HuH-7 (cell line): ENCODE measurements around the gene PRKCA.

Source experiments
- DNase-seq: peaks from one replicate; pipeline ENCODE4 v3.0.0; 2011; ENCODE audit warnings: low spot score

The PRKCA gene

DNA sequence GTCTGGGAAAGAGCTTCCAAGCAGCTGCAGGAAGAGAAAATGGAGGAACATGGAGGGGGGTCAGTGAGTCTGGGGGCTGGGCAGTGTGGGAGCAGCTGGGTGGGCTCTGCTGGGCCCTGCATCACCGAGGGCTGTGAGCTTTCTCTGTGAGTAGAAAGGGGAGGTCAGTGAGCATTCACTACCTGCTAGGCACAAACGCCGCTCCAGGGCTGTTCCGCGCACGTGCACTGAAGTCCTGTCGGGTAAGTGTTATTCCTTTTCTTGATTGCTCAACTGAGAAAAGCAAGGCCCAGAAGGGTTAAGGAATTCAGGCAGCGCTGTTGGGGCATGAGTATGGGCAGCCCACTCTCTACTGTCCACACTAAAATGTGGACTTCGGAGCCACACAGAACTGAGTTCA is 537.2 kb downstream of the PRKCA start:
- no peak for DNase-seq

DNA sequence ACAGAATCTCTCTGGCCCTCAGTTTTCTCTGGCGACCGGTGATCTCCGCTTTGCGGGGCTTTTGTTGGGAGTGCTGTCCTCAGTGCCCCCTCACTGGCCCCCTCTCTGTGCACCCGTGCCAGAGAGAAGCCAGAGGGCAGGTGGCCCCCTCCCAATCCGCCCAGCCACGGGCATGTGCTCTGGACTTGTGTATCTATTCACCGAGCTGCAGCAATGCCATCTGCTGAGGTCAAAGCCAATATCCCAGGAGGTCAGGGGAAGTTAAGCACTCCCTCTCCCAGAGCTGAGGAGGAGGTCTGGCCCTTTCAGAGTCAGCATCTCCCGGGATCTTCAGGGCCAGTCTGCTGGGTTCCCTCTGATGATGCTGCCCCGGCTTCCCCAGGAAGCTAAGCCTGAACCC is 537.6 kb downstream of the PRKCA start:
- DNase-seq = no peak

DNA sequence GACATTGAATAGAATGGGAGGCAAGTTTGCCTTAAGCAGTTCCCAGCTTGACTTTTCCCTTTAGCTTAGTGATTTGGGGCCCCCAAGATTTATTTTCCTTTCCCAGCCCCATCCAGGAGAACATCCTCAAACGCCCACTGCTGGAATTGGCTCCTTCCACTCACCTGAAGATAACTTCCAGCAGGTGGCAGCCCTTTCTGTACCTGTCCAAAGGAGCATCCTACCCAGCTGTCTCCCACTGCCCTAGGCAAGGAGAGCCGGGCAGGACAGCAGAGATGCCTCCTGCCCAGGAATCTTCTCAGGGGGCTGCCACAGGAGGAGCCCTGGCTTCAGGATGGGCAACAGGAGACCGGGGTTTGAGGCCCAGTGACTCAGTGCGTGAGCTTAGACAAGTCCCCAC is 538.9 kb downstream of the PRKCA start:
- no peak for DNase-seq

DNA sequence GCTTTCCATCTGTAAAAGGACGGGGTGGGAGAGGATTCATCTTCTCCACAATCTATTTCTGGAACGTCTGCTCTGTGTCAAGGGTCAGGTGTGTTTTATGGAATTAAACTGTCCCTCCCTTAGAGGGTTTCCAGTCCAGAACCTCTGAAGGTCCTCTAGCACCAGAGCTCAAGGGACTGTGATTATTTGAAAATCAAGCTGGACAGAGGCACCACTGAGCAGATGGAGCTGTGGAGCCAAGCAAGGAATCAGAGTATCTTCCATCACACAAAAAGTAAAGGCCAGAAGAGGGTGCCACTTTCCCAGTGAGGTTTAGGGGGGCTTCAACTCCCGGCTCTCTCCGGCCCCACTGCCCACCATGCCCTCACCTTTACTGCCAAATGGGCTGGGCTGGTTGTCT is 539.3 kb downstream of the PRKCA start:
- no peak for DNase-seq

DNA sequence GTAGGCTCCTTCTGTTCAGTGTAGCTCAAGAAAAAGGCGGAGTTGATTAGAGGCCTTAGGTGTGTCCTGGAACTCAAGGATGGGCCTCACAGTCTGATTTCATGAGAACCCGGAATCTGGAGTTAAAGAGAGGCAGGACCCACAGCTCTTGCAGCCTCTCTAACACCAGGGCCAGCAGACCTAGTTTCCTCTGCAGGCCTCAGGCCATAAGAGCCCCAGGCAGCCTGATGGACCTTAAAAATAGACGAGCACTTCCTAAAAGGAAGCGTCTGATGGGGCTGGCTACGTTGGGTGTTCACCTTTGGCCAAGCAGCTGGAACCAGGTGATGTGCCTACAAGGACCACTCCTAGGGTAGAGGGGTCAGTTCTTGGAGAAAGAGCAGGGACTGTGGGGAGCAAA is 540.1 kb downstream of the PRKCA start:
- DNase-seq = no peak

DNA sequence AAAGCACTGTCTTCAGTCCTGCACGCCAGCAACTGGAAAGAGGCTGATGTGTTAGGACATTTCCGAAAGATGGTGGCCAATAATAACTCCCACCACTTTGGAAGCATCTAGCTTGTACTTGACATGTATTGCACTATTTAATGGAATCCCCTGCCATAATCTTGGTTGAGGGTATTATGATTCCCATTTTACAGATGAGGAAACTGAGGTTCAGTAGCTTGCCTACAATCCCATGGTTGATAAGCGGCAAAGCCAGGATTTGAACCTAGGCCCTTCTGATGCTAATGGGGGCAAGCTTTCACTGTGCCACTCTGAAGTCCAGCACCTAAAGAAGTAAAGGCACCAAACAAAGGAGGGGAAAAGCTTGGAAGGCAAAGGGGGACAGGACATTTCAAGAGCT is 540.5 kb downstream of the PRKCA start:
- DNase-seq = no peak

DNA sequence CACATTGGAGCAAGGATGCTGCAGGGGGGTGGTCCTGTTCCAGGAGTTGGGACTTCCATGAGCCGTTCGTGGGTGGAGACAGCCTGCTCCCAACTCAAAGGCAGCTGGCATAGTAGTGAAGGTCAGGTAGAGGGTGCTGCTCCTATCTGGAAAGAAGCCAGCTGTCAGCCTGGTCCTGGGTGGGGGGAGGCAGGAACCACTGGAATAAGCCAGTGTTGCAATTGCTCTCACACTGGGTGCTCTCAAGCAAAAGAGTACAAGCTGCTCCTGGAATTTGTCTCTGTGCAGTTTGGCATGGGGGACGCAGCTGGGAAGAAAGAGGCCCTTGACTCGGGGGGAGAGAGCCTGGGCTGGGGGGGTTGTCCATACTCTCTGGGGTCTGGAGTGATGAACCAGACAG is 541.2 kb downstream of the PRKCA start:
- DNase-seq = no peak

DNA sequence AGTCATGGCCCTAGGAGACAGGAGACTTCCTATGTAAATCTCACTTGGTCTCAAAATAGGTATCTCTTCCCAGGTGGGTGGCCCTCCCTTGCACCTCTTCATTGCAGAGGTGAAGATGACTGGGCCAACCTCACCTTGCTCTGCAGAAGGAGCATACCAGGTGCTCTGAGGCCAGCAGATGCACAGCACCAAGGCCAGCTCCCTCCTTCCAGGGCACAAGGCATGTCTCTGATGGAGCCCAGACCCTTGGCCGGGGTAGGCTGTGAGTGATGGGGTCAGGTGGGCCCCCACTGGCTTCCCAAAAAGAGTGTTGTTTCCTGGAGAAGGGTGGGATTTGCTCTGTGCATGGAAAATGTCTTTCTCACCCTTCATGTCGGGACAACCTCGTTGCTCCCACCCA is 545.3 kb downstream of the PRKCA start:
- no peak for DNase-seq

DNA sequence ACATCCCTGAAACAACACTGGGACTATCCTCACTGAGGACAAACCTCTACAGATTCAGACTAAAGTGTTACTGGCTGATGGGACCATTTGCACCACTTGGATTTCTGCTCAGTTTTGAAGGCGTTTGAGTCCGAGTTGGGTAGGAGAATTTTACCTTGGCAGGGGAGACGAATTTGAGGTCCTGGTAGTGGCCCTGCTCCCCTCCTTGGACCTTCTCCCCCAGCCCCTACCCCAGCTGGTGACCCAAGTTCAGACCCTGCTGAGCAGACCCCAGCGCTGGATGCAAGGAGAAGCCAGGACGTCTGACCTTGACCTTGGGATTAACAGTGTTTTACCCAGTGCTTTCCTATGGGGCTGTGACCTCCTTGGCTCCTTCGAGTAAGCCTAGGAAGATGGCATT is 546.1 kb downstream of the PRKCA start:
- no peak for DNase-seq

DNA sequence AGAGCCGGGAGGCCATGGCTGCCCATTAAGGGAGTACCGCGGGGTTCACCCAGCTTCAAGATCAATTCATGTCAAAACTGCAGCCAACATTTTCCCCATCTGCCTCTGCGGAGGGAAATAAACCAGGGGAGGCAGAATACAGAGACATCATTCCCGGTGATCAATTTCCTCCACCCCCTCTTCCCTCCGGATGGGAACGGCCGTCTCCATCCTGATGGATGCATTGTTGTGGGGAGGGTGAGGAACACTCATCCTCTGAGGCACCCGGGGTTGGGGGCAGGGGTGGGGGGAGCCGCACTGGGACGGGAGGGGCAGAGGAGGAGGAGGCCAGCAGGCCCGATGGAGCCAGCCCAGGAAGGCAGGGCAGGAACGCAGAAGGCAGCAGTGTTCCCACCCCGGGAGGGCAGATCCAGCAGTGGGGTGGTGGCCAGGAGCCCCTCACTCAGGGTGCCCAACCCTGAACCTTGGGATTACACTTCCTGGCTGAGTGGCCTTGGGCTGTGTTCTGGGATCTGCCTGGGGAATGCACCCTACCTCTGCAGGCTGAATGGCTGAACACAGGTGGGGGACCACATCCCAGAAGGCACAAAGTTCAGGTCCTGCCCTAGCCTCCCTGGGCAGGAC is 546.7 kb downstream of the PRKCA start:
- no peak for DNase-seq

DNA sequence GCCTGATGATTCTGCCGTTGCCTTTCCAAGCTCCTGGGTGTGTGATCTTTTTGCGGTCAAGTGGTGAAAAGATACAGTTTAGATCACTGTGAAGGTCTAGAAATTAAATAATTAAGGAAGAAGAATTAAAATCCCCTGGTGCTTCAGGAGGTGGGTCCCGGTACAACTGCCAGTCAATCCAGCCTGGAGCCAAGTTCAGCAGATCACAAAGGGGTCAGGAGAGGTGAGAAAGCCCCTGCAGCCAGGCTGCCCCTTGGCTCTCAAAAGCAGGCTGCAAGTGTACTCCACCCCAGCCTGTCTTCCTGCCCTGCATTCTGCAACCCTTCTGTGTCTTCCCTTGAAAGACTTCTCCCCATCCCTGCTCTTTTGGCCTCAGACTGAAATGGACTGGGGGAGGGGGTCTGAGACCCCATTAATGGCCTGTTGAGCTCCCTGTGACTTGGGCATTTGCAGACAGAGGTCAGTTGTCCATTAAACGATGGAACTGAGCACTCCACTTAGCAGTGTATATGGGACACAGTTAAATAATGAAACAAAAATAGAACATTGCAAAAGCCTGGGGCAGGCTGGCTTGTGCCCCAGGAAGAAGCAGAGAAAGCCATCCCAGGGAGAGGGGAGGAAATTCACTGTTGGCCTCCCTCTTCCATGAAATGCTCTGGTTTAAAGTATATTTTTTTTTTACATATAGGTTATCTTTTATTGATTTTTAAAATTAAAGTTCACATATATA is 547.6 kb downstream of the PRKCA start:
- no peak for DNase-seq

DNA sequence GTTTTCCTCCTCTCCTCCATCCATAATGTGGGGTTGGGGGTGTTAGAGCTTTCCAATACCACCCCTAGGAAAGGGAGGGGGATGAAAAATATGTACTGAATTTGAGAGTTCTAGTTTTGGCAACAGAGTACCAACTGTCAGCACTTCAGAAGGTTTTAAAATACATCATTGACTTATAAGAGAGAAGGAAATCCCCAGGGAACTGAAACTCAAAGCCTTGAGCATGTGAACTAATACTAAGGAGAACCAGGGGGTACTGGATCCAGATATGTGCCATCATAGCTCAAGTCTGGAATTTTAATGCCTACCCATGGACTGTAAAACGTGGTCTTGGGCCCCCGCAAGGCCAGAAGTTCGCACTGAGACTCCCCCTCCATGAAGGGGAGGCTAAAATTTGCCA is 548.3 kb downstream of the PRKCA start:
- DNase-seq = no peak

DNA sequence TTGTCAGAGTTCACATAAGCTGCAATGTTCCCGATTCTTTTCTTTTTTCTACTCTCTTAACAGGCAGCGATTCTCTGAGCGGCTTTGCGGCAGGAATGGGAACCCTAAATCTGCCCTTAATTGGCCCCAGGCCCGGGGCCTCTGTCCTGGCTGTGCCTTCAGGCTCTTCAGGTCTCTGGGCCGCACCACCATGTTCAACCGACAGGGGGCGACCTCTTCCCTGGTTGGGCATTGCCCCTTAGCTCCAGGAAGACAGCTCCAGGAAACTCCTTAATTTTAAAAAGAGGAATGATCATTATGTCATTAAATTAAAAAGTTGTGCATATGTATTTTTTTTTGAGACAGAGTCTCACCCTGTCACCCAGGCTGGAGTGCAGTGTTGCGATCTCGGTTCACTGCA is 552.8 kb downstream of the PRKCA start:
- DNase-seq = peak; percentile 44

DNA sequence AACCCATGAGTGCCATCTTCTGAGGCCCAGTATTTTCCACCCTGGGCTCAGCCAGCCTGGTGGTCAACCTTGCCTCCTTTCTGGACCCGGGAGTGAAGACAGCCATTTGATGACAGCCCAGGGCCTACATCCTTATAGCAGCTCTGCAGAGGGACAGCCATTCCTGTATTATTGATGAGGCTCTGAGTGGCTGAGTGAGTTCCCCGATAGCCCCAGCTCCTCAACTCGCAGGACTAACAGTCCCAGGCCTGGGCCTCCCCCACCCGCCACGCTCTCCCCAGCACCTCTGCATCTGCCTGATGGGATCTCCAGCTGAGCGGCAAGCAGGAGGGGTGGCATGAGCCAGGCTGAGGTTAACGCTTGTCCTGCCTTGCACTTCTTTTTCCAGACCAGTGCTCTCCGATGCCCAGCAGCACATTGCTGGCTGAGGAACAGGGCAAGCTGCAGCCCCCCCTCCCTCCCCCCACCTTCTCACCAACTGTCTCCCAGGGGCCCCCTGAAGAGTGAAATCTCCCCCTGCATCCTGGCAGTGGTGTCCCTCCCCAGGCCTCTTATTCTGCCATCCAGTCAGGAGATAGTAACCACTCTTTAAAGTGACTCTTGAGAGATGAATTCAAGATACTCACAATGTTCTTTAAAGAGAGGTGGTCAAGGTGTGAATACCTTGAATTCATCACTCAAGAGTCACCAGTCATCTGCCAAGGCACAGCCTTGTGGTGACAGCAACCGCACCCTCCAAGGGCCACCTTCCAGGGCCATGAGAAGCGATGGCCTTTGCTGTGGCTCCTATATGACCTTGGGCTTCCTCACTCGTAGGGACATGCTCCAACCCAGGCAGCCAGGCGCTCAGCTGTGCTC is 556.0 kb downstream of the PRKCA start:
- no peak for DNase-seq

DNA sequence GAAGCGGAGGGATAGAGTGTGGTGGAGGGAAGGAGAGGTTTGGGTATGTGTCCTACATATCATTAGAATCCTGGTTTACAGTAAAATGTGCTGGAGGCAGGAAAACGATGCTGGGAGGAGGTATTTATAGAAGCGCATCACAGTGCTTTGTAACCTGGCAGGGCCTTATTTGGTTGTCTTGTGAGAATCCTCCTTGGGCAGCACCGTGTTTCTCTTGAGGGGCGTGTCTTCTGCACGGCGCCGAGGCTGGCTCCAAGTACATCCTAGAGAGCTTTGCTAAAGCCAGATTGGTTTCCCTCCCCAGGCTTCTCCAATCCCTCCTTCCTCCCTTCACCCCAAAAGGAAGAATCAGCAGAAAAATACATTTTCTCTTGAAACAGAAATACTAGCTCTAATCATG is 556.9 kb downstream of the PRKCA start:
- DNase-seq = no peak

DNA sequence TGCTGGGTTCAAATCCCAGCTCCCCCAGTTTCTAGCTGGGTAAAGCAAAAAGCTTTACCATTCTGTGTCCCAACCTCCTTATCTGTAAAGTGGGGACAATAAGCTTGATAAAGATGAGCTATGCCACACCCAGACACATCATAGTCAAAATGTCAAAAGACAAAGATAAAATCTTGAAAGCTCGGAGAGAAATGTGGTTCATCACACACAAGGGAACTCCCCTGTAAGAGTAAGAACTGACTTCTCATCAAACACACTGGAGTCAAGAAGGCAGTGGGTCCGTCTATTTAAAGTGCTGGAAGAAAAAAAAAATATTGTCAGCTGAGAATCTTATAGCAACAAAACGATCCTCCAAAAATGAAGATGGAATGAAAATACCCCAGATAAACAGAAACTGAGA is 557.8 kb downstream of the PRKCA start:
- no peak for DNase-seq
